NCI-H1092 (cell line): Measurements from ENCODE around the gene CELF2.

ENCODE experiments used
- DNase-seq: peaks from one replicate; lab custom pipeline; 2025; lab: John Stamatoyannopoulos, UW

Gene CELF2

GRCh38 chr10:11004144-11005077 is 13.3 kb upstream of the CELF2 start:
- no peak for DNase-seq

DNA sequence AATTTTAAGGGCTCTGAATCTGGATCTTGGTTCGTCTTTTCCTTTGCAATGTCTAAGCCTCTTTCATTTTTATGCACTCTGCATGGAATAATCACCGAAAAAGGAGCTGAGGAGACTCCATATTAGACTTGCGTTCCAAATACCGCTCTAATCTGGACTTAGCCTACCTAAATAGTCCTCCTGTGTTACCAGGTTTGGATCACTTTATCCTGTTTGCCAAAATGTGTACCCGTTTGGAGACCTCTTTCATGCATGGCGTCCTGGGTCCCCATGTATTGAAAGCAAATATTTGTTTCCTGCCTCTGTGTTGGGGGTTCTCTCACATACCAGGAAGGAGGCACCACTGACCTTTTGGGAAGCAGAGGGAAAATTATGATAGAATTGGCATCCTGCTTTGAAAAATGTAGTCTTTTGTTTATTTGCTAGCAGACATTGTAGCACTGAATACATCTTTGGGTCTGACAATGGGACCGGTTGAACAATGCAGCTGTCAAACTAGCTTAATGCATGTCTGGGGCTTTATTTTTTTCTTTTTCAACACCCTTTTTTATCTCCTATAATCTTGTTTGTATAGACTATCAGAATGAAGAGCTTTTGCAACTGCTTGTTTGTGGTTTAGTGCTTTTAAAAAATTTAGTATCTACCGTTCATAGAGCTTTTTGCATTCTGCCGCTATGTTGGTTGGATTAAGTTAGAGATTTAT is 11.8 kb upstream of the CELF2 start:
- no peak for DNase-seq

GRCh38 chr10:11006428-11006825 is 11.2 kb upstream of the CELF2 start:
- no peak for DNase-seq

- no peak for DNase-seq
These were observed 10.1 kb upstream of the CELF2 start for GRCh38 chr10:11007476-11008020.

GRCh38 chr10:11009471-11010308 is 8.0 kb upstream of the CELF2 start:
- no peak for DNase-seq

DNA sequence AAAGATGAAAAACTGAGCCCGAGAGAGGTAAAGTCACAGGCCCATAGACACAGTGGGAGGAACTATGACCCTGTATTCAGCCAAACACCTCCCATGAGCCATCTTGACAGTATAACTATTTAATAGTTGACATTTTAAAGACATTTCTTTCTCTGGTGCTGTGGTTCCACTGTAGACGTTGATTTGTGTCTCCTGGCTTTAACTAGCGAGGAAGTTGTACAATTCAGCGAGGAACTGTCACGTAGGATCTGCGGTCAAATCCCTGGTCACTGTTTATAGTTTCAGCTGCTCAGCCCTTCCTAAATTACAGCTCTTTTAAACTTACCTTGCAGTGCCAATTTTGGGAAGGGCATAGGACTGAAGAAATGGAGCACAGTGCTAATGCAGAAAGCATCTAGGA is 7.1 kb upstream of the CELF2 start:
- DNase-seq: no peak

- DNase-seq: no peak
These were observed 6.2 kb upstream of the CELF2 start for GRCh38 chr10:11011436-11011835.

DNA sequence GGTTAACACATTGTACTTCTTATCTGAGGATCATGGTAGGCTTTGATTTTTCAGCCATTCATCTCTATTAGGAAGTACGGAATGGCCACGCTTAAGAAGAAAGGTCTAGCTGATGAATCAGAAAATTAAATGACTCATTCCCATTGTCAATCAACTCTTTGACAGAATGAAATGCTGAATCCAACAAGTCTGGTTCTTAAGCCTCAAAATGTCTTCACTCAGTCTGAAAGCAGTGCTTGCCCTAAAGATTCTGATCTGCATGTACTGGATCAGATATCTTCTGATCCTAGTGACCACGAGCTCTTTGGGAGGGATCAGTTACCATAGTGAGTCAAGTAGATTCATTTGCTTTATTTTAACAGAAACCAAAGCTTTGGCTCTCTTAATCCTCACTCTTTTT is 5.7 kb upstream of the CELF2 start:
- DNase-seq: no peak

- DNase-seq: no peak
These were observed 5.0 kb upstream of the CELF2 start for GRCh38 chr10:11012421-11013295.

DNA sequence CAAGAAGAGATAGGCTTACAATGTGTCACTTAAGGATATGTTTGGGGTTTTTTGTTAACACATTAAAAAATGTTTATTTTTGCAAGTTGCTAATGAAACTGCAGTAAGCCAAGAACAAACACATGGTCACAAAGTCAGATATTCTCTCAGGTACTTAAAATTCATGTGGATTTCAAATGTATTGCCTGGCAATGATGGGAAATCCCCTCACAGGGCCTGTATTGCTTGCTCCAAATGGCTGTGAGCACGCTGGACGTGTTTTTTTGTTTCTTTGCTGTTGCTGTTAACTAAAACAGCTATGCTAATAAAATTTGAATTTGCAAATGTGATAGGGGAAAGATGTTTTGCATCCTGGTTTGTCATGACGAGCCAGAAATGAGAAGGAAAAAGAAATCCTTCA is 3.8 kb upstream of the CELF2 start:
- no peak for DNase-seq

DNA sequence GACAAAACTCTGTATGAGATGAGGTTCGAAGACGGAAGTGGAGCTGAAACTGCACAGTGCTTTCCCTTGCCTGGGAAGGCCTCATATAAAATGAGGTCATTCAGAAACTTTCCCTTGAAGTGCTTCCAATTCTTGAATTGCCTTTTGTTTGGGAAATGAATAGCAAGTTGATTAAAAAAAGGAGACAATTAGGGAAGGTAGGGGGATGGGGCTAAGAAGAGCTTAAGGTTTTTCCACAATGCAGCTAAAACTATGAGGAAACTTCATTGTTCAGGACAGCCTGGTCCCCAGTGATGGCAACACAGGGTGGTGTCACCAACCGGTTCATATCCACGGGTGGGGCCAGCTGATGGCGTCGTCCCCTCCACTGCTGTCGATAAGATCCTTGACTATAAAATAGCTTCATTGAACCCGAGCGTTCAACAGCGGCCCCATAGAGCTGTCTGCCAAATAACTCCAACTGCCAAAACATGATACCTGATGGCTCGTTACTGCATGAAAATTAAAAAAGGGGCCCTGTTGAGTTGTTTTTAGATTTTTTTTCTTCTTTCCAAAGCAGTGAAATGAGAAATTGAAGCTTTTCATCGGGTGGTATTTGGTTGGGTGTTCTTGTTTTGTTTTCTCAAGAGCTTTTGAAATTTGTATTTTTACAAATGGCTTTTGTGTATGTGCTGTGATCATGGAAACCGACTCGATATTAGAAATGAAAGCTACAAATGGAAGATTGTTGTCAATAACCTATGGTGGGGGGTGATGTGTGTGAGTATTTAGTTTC is 2.8 kb upstream of the CELF2 start:
- no peak for DNase-seq

DNA sequence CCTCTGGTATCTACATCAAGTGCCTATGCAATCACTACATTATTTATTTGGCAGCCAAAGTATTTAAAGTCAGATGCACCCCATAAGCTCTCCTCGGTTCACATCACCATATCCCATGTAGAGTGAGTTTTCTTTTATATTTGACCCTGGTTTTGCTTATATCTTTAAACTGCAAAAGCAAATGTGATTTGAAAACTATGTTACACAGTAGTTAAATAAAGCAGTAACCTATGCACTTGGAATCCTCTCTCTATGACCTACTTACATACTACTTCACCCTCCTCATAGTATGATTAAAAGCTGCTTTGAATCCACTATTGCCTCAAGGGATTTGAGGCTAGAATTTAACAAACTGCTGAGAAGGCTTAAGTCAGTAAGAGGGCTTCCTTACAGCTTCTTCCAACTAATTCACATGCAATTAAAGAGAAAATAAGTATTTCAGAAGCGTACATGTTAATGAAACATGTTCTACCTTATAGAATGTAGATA is 2.2 kb upstream of the CELF2 start:
- DNase-seq: no peak

DNA sequence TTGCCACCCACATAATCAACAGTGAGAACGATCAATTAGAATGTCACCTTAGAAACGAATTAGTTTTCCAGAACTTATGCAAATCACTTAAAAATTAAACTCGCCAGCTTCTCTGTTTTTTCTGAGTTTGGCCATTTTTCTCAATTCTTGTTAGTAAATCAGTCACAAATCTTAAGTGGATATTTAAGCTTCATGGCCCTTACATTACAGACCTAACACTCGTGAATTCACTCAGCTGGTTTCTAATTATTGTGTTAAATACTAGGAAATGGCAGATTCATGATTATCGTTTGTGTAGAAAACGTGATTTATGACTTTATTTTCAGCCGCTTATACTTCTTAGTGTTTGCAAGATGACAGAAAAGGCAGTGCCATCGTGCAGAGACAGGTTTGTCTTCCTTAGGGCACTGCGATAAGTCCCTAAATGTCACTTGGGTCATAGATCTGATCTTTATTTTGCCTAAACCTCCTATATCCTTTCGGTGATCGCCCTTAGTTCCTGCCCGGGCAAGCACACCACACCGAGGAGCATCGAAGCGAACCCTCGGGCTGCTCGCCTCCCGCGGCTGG is 587 bp upstream of the CELF2 start:
- no peak for DNase-seq

DNA sequence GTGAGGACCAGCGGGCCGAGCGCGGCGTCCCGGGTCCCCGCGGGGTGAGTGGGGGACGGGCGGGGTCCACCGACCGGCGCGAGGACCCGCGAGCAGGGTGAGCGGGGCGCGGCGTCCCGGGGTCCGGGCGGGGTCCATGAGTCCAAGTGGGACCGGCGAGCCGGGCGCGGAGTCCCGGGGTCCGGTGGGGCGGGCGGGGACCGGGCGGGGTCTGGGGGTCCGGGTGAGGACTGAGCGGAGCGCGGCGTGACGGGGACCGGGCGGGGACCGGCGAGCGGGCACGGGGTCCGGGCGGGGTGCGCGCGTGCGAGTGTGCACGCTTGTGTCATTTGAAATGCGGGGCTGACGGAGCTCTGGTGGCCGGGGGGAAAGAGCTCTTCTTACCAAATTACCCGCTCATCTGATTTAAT is 765 bp downstream of the CELF2 start:
- DNase-seq: no peak

DNA sequence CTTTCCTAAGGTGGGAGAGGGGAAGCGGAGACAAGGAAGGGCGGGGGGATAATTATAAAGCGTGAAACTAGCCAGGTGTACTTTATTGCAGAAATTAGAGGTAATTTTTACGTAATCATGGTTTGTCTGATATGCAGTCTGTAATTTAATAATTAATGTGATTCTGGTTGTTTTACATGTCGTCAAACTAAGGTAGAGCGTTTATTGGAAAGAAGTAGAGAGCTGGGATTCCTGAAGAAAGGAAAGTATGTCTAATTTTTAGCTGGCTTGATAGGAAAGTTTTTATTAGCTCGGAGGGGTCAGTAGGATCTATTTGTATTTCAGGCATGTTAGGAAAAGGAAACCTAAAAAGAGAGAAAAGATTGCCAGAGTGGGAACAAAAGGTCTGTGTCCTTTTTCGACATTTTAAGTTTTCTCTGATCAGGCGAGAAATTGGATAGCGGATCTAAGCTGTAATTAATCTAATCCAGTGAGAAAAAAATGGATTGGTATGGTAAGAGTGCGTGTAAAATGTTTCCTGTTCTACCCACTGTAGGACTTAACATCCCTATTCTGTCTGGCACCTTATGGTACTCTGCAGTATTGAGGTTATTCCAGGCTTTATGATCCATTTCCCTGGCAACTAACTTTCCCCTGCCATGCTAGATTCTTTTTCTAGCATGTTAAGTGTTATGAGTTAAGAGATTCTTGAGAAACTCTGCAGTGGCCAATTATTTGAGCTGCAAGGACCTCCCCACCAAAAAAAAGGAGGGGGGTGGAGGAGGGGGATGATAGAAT is 1.4 kb downstream of the CELF2 start:
- DNase-seq: no peak

- DNase-seq: no peak
These were observed 2.3 kb downstream of the CELF2 start for GRCh38 chr10:11019724-11020547.

DNA sequence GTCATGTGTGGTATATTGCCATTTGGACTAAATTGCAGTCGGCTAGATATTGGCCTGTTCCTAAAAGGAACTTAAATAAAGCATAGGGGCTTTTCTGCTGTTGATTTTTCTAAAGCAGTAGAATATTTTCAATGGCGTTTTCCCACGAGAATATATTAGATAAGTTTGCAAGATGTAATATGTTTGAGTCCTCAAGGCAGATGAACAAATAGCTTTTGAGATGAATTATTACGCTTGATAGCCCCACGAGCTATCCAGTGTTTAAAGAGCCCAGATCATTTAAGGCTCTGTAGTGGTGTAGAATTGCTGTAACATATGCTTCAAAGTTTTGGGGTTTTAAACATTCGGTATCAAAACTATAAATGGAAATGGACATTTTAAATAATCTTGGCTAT is 2.9 kb downstream of the CELF2 start:
- DNase-seq: no peak

GRCh38 chr10:11022213-11022612 is 4.5 kb downstream of the CELF2 start:
- DNase-seq: no peak
